Testis (tissue), 3 donors: ENCODE data around the gene LCP2. TPM values are rescaled to one million over a fixed set of nuclear protein-coding genes. Genes with fewer than 3 reads are reported as not detected.

Source experiments
- DNase-seq: peaks from one replicate; pipeline ENCODE4 v3.0.0-alpha.2; 2019
- H3K27ac ChIP-seq, 2 donors: fragments of 200-600 bp; sonication (generic); one replicate each; pipeline ENCODE4 v1.5.1; 2019
- H3K27me3 ChIP-seq: fragments of 200-600 bp; sonication (generic); one replicate; pipeline ENCODE4 v1.5.1; 2019
- H3K36me3 ChIP-seq: fragments of 200-600 bp; sonication (generic); one replicate; pipeline ENCODE4 v1.5.1; 2017; ENCODE audit warnings: low read depth; ENCODE audit errors: missing control alignments
- H3K4me1 ChIP-seq: fragments of 200-600 bp; sonication (generic); one replicate; pipeline ENCODE4 v1.5.1; 2019
- H3K4me3 ChIP-seq, 2 donors: fragments of 200-600 bp; sonication (generic); one replicate each; pipeline ENCODE4 v1.5.1; 2017 to 2019
- H3K9me3 ChIP-seq: fragments of 200-600 bp; sonication (generic); one replicate; pipeline ENCODE4 v1.5.1; 2017
- POLR2A ChIP-seq: fragments of 450-650 bp; IDR thresholded peaks from one replicate; pipeline ENCODE4 v1.6.1; 2017; ENCODE audit warnings: antibody characterized with exemption, mild to moderate bottlenecking, moderate library complexity
- WGBS, 2 donors: methylation state at CpG; one replicate each; pipeline ENCODE4 v1.1.5; 2018; 5-methylcytosine and 5-hydroxymethylcytosine counted together
- intact Hi-C: fragments of 100-400 bp; cut with DNase I; formaldehyde crosslinking; loops from one replicate; pipeline ENCODE4 v1.15.1; 2023; ENCODE audit warnings: low total_unique reads
- polyA plus RNA-seq: library from polyadenylated mRNA; stranded (reverse); fragments of 350-450 nt; fragmentation: Illumina TruSeq; extraction: RNeasy Lipid Tissue Mini Kit (QIAGEN cat#74804); gene quantifications from one replicate; pipeline ENCODE4 v1.2.3, GENCODE V29; 2014; ENCODE audit warnings: low read depth, low replicate concordance; ENCODE audit not compliant: insufficient read depth
- total RNA-seq, 2 donors: library from RNA; depleted of rRNA; stranded (reverse); fragments of >200 nt; gene quantifications; one replicate each; pipeline ENCODE4 v1.2.3, GENCODE V29; 2016
- TF ChIP-seq, protein P1 (sequence below), 3 experiments: fragments of 450-650 bp in 2 of 3; fragments of 200-600 bp in 1 of 3; sonication (generic) in 1 of 3; IDR thresholded peaks; one replicate each; pipeline ENCODE4 v1.5.1; 2016 to 2019; ENCODE audit warnings: antibody characterized with exemption in 3 of 3, mild to moderate bottlenecking in 2 of 3, moderate library complexity in 1 of 3

Gene LCP2
- total and polyA plus RNA-seq, 3 donors from 2014 or later, result 8.6 to 14.2 (median 11.5) TPM

DNA sequence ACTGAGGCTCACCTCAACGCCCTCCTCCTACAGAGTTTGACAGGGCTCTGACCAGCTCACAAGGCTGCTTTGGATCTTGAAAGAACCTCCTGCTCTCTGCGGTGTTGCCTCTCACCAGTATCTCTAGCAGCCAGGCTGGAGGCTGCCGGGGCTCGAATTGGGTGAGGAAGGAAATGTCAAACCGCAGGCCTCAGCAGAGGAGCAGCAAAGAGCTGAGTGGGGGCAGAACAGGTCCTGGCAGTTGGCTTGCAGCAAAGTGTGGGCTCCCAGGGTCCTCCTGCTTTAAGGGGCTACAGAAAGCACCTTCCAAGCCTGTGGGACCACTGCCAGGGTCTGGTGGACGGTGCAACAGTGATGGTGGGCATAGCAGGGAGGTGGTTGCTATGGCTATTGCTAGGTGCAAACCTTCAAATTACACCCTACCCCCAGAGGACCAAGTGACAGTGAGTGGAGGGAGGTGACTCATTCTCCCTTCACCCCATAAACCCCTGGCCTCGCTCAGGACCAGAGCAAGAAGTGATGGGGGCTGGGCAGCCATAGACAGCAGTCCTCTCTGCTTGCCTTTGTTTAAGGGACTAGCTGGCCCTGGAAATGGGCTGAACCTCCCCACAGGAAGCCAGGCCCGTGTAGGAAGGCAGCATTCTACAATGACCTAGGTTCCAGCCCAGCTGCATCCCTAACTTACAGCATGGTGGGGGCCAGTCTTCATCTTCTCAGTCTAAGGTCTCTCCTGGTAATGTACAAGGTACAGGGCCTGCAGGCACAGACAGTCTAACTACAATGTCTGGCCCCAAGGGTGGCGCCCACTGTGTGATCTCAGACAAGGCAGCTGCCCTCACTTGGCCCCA is 18.7 kb downstream of the LCP2 start:
- intact Hi-C loops, result no loop called here
- Histone ChIP-seq H3K27ac (peak overlapping the region; percentile 55 to 78), H3K36me3 (no peaks in the 10 kb centered on the region), H3K27me3 (no peaks in the 10 kb centered on the region), H3K4me1 (peaks cover 26% of the 10 kb centered on the region), H3K9me3 (no peaks in the 10 kb centered on the region), H3K4me3 (no peak overlapping the region)
- no peak for DNase-seq
- 60 to 70% methylated on average over 8 to 9 of the region's 9 CpGs for WGBS, 2 donors
- TF ChIP-seq, protein P1, sequence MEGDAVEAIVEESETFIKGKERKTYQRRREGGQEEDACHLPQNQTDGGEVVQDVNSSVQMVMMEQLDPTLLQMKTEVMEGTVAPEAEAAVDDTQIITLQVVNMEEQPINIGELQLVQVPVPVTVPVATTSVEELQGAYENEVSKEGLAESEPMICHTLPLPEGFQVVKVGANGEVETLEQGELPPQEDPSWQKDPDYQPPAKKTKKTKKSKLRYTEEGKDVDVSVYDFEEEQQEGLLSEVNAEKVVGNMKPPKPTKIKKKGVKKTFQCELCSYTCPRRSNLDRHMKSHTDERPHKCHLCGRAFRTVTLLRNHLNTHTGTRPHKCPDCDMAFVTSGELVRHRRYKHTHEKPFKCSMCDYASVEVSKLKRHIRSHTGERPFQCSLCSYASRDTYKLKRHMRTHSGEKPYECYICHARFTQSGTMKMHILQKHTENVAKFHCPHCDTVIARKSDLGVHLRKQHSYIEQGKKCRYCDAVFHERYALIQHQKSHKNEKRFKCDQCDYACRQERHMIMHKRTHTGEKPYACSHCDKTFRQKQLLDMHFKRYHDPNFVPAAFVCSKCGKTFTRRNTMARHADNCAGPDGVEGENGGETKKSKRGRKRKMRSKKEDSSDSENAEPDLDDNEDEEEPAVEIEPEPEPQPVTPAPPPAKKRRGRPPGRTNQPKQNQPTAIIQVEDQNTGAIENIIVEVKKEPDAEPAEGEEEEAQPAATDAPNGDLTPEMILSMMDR (IDR thresholded peaks at IDR 0.05), result no peak
- TF ChIP-seq POLR2A, result no peak

DNA sequence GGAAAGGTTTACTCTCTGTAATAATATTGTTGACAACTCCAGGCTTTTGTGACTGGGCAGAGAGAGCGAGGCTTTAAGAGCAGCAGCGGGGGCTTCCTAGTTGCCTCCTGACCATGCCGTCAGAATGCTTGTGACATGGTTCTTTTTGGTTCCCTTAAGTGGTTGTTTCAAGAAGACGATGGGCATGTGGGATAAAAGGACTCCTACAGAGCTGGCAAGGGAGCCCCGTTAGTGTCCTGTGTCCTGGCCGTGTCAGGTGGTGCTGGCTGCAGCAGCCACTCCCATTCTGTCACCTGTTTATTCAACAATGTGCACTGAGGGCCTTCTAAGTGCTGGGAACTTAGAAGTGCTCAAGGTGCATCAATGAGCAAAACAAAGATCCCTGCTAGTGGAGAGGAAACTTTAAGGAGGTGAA is 19.7 kb downstream of the LCP2 start:
- H3K9me3 ChIP-seq, result no peaks in the 10 kb centered on the region
- no peaks in the 10 kb centered on the region for H3K27me3 ChIP-seq
- WGBS, 2 donors, result 79 to 84% methylated on average over 6 of the region's 6 CpGs
- intact Hi-C loops, result no loop called here
- no peak overlapping the region for H3K4me3 ChIP-seq
- no peak for DNase-seq
- no peaks in the 10 kb centered on the region for H3K36me3 ChIP-seq
- H3K4me1 ChIP-seq, result peaks cover 26% of the 10 kb centered on the region
- TF ChIP-seq POLR2A, result no peak
- TF ChIP-seq, protein P1 (IDR thresholded peaks at IDR 0.05), result no peak
- H3K27ac ChIP-seq, result no peak overlapping the region

- DNase-seq, result no peak
- TF ChIP-seq, protein P1 (IDR thresholded peaks at IDR 0.05), result no peak
- TF ChIP-seq POLR2A, result no peak
- H3K27ac ChIP-seq, result no peak overlapping the region
- WGBS, 2 donors, result 94 to 100% methylated on average over 2 of the region's 2 CpGs
- H3K9me3 ChIP-seq, result no peaks in the 10 kb centered on the region
- no peaks in the 10 kb centered on the region for H3K27me3 ChIP-seq
- H3K4me3 ChIP-seq, result no peak overlapping the region
- intact Hi-C loops, result no loop called here
- peaks cover 34% of the 10 kb centered on the region for H3K4me1 ChIP-seq
- no peaks in the 10 kb centered on the region for H3K36me3 ChIP-seq
These were observed 21.4 kb downstream of the LCP2 start for GRCh38 chr5:170276140-170276539.

DNA sequence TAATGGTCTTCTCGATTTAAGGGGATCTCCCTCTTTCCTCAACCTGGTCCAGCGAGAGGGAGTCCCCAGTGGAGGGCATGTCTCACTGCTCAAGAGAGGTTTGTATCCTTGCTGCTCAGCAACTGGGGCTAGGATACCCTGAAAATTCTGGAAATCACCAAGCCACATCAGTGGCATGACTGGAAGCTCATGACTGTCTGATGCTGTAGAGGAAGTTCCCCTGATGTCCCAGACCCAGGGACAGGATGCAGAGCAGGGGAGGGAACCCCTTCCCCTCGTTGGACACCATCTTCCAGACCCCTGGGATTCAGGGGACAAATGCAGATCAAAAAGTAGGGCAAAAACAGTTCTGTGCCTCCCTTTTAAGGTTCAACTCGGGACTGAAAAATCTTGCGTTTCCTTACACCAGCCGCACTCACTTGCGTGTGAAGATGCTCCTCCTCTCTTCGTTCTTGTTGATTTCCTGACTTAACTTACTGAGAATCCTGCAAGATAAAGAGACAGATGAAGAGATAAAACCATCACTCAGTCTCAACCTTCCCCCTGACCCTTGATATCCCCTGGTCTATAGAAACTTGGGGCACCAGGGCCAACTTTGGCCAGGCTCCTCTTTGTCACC is 22.1 kb downstream of the LCP2 start:
- Histone ChIP-seq H3K4me3 (no peak overlapping the region), H3K4me1 (peaks cover 30% of the 10 kb centered on the region), H3K9me3 (no peaks in the 10 kb centered on the region), H3K27me3 (no peaks in the 10 kb centered on the region), H3K27ac (no peak overlapping the region), H3K36me3 (no peaks in the 10 kb centered on the region)
- 85 to 86% methylated on average over 8 of the region's 8 CpGs for WGBS, 2 donors
- intact Hi-C loops, result no loop called here
- no peak for TF ChIP-seq POLR2A
- TF ChIP-seq, protein P1 (IDR thresholded peaks at IDR 0.05), result no peak
- DNase-seq, result no peak
